ENCODE data around the gene TRIM46.
A peak's percentile ranks its signal among the peaks of the same experiment; 100 is the strongest.
"Not testable (repeated sequence)": the region's sequence is repeated elsewhere in the genome, so short reads cannot be mapped to it uniquely, and the experiment has no call there.

TRIM46 gene

DNA sequence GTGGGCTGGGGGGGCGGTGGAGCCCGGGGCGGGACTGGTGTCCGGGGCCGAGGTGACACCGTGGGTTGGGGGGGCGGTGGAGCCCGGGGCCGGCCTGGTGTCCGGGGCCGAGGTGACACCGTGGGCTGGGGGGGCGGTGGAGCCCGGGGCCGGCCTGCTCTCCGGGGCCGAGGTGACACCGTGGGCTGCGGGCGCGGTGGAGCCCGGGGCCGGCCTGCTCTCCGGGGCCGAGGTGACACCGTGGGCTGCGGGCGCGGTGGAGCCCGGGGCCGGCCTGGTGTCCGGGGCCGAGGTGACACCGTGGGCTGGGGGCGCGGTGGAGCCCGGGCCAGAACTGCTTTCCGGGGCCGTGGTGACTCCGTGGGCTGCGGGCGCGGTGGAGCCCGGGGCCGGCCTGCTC, 16.3 kb downstream of the TRIM46 start:
- DNase-seq: not testable (repeated sequence)

DNA sequence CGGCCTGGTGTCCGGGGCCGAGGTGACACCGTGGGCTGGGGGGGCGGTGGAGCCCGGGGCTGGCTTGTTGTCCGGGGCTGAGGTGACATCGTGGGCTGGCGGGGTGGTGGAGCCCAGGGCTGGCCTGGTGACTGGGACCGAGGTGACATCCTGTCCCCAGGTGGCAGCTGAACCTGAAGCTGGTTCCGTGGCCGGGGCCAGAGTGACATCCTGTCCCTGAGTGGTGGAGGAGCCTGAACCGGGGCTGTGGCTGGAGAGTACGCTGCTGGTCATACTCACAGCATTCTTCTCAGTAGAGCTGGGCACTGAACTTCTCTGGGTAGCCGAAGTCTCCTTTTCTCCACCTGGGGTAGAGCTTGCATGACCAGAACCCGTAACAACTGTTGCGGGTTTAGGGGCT, 18.3 kb downstream of the TRIM46 start:
- no peak for DNase-seq

DNA sequence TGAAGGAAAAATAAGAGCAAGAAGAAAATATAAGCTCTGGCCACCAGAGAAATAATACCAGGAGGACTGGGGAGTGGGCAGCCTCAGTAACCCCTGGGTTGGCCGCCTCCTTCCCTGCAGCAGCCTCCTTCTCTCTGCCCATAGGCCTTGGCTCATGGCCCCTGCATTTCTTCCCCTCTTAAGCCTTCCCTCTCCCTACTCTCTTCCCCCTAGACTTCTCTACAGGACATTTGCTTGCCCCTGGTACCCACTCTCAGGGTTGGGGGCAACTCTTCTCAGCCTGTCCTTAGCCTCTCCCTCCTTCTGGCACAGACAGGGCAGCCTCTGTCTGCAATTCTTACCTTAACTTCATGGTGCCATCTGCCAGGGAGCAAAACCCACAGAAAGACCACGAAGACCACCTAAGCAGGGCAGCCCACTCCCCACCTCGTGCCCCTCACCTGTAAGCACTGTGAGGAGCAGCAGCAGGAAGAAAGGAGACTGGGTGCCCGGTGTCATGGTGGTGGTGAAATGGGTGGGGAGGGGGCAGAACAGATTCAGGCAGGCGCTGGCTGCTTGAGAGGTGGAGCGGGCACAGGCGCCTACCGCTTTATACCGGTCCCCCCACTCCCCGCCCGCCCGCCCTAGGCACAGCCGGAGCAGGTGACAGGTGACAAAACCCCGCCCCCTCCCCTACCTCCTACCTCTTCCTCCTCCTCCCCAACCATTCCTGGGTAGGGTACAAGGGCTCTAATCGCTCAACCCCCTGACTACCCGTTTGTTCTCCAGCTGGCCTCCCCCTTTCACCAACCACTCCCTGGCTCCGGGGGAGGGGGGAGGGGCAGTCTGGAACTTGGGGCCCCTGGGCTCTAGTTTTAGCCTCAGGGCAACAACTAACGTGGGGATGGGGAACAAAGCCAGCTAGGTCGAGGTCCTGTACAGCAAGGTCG, 19.0 kb downstream of the TRIM46 start:
- peak in 5 of 6 experiments; percentile 23 to 41 (median 32) for DNase-seq

DNA sequence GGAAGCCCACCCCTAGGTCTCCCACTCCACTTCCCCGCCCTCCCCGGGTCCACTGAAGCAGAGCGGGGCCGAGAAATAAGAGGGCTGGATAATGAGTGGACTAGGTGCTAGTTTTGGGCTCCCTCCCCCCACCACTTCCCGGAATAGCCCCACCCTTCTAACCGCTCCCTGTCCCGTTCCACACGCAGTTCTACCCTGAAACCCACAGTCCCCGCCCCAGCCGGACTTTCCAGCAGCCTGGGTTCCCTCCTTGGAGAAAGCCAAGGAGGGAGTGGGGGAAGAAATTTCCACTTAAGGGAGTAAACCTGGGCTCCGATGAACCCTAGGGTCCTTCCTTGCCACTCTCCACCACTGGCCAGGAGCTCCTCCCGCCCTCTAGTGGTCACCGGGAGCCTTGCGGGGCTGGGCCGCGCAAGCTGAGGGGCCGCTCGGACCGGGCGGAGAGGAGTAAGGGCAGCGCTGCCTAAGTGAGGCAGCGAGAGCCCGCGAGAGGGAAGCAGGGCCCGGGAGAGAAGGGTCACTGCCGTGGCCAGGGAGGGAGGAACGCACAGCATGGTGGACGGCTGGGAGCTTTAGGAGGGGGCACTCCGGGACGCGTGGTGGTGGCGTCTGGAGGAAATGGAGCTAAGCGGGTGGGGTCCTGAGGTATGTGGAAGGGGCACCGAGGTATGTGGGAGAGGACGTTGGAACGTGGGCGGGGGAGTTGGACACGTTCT, 19.8 kb downstream of the TRIM46 start:
- peak in 5 of 6 experiments; percentile 29 to 60 (median 57) for DNase-seq

DNA sequence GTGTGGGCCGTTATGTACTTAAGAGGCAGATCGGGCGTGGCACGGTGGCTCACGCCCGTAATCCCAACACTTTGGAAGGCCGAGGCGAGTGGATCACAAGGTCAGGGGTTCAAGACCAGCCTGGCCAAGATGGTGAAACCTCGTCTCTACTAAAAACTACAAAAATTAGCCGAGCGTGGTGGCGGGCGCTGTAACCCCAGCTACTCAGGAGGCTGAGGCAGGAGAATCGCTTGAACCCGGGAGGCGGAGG, 20.3 kb downstream of the TRIM46 start:
- not testable (repeated sequence) for DNase-seq

DNA sequence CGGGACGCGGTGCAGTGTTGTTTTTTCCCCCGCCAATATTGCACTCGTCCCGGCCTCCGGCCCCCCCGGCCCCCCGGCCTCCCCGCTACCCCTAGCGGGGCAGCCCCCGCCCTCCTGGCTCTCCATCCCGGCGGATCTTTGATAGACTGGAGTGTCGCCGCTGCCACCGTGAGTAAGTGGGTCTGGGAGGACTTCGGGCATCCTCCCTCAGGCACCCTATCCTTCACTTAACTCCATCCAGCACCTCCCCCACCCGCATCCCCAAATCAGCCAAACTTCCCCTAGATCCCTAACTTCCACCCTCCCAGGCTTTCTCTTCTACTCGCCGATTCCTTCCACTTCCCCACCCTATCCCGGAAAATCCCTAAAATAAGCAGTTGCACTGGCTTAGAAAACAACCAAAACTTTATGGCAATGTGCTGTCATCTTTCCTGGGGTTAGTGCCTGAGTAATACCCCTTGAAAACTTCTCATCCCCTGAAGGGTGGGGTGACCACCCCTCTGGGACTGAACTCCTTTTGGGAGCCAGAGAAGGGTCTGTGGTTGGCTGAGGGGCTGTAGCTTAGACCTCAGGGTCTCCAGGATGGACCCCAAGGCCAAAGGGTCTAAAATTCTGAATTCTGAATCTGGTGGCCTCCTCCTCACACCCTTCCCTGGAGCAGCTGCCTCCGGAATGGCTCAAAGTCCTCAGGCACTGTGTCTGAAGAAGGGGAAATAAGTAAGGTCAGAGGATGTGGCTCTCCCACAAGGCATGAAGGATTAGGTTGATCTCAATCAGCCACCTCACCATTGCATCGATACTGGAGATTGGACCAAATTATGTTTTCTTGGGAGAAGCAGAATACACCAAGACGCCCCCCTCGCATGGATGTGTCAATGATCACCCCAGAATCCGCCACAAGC, 21.8 kb downstream of the TRIM46 start:
- no peak for DNase-seq

DNA sequence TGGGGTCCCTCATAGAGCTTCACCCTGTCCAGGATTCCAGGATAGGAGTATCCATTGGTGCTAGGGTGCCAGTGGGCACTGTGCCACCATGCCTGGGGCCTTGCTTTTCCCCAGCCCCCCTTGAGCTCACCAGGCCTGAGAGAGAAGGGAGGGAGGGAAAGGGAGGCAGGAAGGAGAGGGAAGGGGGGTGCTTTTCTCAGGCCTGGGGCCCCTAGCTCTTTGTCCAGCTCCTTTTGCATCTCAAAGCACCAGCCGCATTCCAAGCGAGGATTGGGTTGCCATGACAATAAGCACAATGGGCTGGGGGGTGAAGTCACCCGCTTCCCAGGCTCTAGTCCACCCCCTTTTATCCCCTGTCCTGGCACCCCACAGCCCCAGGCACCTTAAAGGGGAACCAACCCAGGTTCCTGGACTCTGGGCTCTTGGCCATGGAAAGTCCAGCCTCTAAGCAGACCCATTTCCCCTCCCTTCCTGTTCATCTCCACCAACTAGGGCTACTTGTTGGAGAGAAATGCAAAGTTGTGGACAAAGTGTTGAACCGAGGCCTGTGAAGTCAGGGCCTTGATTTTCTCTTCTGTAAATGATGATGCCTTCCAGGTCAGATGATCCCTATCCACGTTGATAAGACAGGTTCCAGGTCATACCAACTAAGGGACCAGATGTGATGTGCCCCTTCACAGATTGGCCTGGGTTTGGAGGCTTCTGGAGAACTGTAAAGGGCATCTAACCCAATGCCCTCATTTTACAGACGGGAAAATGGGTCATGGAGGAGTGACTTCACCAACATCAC, 22.6 kb downstream of the TRIM46 start:
- DNase-seq: no peak

DNA sequence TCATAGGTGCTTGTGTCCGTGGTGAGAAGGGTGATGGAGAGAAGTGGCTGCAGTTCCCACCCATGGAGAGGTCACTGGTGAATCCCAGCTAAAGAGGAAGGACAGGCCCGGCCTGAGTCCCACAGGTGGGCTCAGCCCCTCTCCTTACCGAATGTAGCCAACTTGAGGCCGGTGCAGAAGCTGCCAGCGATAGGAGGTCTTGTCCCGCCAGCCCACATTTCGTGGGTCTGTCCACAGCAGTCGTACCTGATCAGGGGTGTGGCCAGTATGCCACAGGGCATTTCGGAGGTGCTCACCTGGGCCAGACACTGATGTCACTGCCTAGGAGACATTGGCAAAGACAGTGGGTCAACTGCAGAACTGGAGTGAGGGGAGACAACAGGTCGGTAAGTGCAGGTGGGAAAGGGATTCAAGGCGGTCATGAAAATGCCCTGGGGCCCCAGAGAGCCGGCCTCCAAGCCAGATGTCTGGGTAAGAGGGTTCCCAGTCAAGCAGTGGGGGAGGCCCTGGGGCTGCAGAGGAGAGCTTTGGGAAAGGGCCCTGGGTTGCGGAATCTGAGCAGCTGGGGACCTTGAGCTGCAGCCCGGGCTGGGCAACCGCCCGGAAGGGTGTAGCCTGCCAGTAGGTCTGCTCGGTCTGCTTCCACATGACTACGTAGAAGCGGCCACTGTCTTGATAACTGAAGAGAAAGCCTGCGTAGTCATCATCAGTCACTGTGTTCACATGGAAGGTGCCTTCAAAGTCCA, 23.4 kb downstream of the TRIM46 start:
- DNase-seq: no peak

DNA sequence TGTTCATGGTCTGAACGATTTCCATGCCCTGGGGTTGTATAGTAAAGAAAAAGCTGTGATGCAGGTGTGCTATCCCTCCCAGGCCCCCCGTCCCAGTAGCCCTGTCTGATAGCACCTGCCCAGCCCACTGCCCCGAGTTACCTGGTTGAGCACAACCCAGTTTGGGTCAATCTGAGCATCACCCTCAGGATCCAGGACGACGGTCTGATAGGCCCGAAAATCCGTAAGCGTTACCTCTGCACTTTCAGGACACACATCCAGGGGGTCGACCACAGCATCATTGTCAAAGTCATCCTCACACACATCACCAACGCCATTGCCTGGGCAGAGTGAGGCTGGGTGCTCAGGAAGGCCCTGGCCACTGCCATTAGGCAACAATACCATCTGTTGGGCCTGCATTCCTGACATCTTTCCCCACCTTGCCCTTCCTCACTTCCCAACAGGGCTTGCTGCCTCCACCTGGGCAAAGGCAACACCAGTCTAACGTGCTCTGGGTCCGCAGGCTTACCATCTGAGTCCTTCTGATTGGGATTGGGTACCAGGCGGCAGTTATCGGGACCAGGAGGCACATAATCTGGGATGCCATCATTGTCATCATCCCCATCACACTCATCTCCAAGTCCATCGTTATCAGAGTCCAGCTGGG, 24.4 kb downstream of the TRIM46 start:
- no peak for DNase-seq

DNA sequence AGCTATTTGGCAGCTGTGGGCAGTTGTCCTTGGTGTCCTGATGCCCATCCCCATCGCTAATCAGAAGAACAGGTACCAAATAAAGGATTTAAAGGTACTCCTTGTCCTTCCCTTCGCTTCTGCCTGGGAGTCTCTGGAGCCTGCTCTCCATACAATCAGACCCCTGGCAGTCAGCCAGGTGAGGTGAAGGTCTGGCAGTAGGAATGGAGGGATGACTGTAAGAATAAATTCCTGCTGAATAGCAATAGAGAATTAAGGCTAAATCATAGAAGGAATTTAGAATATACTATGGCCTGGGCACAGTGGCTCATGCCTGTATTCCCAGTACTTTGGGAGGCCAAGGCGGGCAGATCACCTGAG, 24.9 kb downstream of the TRIM46 start:
- no peak for DNase-seq

DNA sequence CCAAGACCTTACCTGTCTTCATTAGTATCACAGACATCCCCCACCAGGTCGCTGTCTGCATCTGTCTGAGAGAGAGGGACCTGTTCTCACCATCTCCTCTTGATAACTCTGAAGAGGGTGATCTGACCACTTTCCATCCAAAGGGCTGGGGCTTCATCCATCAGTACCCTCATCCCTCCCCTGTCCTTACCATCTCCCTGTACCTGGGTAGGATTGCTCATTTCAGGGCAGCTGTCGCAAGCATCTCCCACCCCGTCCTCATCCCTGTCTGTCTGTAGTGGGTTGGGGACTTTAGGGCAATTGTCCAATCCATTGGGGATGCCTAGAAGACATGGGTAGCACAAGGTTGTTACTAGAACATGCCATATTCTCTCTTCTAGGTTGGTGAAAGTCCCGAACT, 26.1 kb downstream of the TRIM46 start:
- DNase-seq: no peak

DNA sequence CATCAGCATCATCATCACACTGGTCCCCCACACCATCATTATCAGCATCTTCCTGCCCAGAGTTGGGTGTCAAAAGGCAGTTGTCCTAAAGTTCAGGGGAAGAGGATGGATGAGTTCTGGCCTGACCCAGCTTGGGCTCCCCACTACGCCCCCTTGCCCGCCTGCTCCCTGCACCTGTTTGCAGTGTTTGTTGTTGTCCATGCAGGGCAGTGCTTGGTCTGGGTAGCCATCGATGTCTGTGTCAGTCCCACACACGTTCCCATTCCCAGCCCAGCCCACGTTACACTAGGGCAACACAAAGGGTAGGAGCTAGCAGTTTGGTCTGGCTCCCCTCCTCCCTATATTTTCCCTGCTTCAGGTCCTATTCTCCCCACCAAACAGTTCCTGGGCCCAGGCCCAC, 27.3 kb downstream of the TRIM46 start:
- no peak for DNase-seq

DNA sequence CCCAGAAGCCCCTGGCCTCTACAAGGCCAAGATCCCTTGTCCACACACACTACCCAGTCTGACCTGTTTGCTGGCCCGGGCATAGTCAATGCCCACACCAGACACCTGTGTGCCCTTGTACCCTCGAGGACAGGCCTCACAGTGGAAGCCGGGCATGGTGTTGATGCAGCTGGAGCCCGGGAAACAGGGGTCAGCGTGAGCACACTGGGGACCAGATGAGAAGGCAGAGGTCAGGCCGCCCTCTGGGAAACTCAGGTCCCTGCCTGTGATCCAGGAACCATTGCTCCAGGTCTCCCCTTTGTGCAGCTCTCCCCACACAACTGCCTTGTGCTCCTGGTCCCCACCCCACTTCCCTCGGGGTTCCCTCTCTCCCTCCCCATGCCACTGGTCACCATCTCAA, 28.5 kb downstream of the TRIM46 start:
- no peak for DNase-seq

DNA sequence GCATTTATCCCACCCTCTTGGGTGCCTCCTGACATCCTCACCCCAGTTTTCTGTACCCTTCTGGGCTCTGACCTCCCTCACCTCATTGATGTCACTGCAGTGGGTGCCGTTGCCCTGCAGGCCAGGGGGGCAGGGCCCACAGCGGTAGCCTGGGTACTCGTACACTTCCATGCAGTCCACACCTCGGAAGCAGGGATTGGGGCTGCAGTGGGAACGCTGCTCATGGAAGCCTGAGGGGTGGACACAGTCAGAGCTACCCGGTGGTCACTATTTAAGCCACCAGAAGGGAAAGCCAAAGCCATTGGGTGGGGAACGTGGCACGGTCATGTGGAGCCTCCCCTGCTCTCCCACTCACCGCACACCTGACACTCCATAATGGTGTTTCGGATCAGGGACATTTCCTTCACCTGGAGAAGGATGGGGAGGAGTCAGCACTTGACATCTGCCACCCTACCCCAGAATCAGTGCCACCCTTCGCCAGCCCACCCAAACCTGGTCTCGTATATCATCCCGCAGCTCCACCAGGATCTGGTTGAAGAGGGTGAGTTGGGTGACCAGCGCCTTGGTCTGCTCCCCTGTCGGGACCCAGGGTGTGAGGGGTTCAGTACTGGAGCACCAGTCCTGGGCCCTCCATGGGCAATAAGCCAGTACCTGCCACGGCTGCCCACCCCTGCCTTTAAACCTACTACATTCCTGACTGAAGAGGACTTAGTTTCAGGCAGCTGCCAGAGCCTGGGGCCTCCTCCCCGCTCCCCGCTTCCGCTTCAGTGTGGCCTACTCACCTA, 29.3 kb downstream of the TRIM46 start:
- DNase-seq: no peak

DNA sequence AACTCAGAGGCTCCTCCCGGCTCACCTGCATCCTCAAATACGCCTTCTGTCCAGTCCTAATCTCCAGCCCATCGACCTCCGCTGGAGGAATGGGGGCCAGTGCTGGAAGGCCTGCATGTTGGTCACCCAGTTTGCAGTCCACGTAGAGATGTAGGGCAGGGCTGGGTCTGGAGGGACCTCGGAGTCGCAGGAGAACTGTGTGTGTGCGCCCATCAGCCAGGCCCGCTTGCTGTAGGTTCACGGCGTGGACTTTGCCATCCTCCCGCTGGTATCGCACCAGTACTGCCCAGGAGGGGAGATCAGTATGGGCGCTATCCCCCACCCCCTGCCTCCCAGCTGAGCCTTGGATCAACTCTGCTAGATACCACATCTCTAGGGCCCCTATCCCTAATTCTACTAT, 31.4 kb downstream of the TRIM46 start:
- no peak for DNase-seq

DNA sequence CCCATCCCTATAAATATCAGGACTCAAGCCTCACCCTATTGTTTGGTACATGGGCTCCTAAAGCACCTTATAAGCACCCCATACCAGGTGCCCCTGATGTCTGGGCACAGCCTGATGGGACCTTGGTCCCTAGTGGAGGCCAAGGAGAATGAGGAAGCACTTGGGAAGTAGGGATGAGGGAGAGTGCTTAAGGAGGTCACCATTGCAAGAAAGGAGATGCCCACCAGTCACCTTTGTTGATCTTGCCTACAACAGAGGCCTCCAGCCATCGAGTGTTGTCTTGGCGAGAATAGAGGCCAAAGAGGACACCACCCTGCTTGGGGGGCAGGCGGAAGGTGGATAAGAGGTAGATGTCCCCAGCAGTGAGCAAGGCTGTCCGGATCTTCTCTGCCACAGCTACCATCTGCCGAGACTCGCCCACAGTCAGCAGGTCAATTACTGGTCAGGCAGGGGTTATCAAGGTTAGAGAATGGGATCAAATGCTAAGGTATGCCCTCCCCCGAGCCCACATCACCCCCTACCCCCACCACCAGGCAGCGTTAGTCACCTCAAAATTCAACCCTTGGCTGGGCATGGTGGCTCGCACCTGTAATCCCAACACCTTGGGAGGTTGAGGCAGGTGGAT, 32.4 kb downstream of the TRIM46 start:
- no peak for DNase-seq

DNA sequence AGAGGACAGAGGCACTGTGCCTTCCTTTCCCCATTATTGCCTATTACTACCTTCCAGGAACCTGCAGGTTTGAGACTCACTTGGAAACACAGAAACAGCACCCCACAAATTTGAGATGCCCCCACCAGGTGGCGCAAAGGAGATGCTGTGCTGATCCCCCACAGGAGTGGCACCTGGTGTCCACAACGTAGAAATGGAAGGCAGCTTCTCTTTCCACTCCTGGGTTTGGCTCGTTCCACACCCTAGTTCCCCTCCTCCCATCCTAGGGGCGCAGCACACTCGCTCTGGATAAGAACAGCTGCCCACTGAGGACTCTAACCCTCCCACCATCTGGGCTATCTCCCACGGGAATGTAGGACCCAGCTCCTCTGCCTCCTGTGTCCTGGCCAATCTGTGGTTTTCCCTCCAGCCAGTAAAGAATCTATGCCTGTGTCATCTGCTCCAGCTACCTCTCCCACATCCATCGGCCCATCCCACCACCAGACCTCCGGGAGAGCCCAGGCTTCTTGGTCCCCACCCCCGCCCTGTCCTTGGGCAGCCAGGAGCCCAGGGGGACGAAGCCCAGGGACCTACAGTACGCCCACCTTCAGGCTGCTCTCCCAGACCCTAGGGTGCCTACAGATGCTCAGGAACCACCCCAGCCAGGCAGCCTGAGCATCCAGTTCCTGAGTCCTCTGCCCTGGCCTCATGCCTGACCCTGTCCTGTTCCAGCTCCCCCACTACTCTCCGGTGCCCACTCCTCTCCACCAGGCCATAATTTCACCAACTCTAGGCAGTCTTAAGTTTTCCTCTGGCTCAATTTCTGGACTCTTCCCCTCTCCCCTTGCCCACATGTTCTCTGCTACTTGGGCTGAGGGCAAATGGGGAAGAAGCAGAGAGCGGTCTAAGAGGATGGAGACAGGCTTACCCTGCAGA, 33.5 kb downstream of the TRIM46 start:
- peak; percentile 76 to 92 (median 84) for DNase-seq

DNA sequence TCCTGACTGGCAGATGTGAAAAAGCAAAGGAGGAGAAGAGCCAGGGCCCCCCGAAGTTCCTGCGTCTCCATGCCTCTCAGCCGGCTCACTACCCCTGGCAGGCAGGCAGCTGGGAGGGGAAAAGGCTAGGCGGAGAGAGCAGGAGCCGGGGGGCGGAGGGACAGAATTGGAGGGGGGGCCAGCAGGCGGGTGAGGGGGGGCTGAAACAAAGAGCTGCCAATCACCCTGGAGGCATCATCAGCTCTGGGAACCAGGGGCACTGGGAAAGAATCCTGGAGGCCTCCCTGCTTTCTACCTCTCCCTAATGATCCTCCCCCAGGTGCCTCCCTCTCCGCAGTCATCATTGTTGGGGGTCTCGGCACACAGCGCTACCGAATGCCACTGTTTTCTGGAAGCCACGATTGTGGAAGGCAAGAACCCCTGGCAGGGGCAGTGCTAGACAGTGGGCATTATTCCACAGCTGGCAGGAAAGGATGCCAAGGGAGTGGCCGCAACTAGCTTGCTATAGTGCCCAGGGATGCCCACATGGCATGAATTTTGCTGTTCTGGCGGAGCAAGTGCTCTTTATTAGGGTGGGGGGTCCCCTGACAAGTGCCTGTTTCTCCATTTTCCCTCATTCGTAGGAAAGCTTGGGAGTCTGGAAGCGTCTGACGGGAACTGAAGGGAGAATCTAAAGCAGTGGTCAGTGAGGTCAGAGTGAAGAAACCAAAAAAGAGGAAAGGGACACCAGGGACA, 34.3 kb downstream of the TRIM46 start, which contains the start of gene THBS3:
Gene THBS3 (minus strand): TSS at position 92 of the 735 bp plus-strand sequence. CDS start 21 bp downstream, at position 71.
- DNase-seq: peak in 2 of 6 experiments; percentile 13 to 37
